ENCODE measurements around the gene TLR5. TPM values are rescaled to one million over a fixed set of nuclear protein-coding genes. Genes with fewer than 3 reads are reported as not detected.

Gene TLR5
- total RNA-seq, 4 donors from 2014 or later: 2.8 to 8.3 (median 6.1) TPM

DNA sequence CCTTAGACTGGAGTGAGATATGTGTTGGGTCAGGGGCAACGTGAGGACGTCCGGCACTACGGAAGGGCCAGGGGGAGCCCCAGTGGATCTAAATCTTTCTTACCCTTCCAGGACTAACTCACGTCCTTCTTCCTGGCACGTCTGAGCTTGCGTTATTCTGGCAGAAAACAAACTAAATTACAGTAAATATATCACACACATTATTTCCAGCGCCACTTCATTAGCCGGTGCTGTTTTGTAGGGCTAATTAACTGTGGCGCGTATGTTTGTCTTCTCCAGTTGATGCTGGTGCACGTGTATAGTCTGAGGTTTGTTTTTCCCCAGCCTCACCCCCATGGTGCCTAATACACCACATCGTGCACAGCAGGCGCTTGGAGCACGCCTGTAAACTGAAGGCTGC lies 59.2 kb downstream of the TLR5 start:
- Histone ChIP-seq H3K27me3 (no peaks in the 10 kb centered on the region), H3K4me1 (peaks cover 4 to 64% (median 60%) of the 10 kb centered on the region in 4 donors), H3K27ac (replicated peaks in 1 of 4) (peak overlapping the region; percentile 57 to 78 (median 74)), H3K9me3 (no peaks in the 10 kb centered on the region), H3K4me3 (no peak overlapping the region), H3K36me3 (no peaks in the 10 kb centered on the region)
- DNase-seq (ENCODE audit: extremely low spot score): no peak
- no peak for TF ChIP-seq POLR2AphosphoS5 (IDR thresholded peaks at IDR 0.05)
- TF ChIP-seq POLR2A (IDR thresholded peaks at IDR 0.05; ENCODE audit: low read depth): no peak
- TF ChIP-seq EP300 (IDR thresholded peaks at IDR 0.05): no peak
- no peak for TF ChIP-seq CTCF (IDR thresholded peaks at IDR 0.05)
- intact Hi-C loops (cut with DNase I): no loop called here
- 85% methylated on average over 15 of the region's 15 CpGs for WGBS

DNA sequence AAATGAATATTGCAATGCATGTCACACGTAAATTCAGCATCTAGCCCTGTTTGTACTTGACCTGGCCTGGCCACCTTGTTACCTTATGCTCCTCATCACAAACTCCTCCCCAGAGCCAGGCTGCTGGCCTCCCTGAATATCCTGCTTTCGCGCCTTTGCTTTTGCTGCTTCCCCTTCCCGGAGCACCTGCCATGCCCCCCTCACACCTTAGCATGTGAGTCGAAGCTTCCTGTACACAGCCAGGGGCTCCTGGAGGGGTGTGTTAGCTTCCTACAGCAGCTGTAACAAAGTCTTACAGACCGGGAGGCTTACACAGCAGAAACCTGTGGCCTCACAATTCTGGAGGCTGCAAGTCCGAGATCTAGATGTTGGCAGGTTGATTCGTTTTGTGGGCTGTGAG lies 60.1 kb downstream of the TLR5 start:
- Histone ChIP-seq H3K27ac (replicated peaks in 1 of 4) (peak overlapping the region in 2 of 4 donors; percentile 73 to 74), H3K9me3 (no peaks in the 10 kb centered on the region), H3K4me1 (peaks cover 6 to 57% (median 56%) of the 10 kb centered on the region in 4 donors), H3K4me3 (no peak overlapping the region), H3K27me3 (no peaks in the 10 kb centered on the region), H3K36me3 (no peaks in the 10 kb centered on the region)
- DNase-seq (ENCODE audit: extremely low spot score): no peak
- TF ChIP-seq POLR2AphosphoS5 (IDR thresholded peaks at IDR 0.05) (no peak), EP300 (IDR thresholded peaks at IDR 0.05) (no peak), CTCF (IDR thresholded peaks at IDR 0.05) (no peak), POLR2A (IDR thresholded peaks at IDR 0.05; ENCODE audit: low read depth) (no peak)
- WGBS: 92% methylated on average over 7 of the region's 8 CpGs
- intact Hi-C loops (cut with DNase I): no loop called here

DNA sequence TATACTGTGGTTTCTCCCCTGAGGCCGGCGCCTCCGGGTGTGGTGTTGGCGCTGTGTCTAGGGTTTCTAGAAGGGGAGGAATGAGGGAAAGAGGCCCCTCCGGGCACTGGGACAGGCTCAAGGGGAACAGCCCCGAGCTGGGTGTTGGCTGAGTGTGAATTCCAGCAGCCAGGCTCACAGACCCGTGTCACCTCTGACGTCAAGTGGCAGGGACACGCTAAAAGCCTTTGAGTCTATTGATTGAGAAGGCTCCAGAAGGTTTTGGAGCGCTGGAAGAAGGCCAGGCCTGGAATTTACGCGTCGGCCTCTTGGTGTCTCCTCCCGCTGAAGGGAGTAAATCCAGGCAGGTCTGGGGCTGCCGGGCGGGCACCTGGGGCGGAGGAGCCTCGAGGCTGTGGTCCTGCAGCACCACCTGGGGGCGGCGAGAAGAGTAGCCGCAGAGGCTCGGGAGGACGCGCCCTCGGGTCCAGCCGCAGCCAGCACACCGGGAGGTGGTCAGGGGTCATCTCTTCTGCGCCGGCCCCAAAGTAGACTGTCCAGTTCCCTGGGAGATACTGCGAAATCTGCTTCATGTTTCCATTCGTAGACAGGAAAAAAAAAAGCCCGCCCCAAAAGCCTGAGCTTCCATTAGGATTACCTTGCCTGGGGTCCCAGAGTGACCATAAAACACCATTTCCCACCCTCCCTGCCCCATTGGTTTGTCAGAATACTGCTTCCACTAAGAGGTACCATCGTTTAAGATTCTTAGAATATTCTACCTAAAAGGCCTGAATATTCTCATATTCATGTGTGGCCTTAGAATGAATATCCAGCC lies 61.7 kb downstream of the TLR5 start:
- H3K9me3 ChIP-seq: no peaks in the 10 kb centered on the region
- no peak for DNase-seq (ENCODE audit: extremely low spot score)
- no peaks in the 10 kb centered on the region for H3K27me3 ChIP-seq
- TF ChIP-seq POLR2AphosphoS5 (IDR thresholded peaks at IDR 0.05) (peak; percentile 50 to 69), CTCF (IDR thresholded peaks at IDR 0.05) (peak; percentile 95 to 100 (median 96)), POLR2A (IDR thresholded peaks at IDR 0.05; ENCODE audit: low read depth) (no peak), EP300 (IDR thresholded peaks at IDR 0.05) (no peak)
- WGBS: 15% methylated on average over 10 of the region's 33 CpGs
- peaks cover 10 to 54% (median 54%) of the 10 kb centered on the region in 4 donors for H3K4me1 ChIP-seq
- intact Hi-C loops (cut with DNase I): loop anchor here (1.0 to 2.0 kb wide), 2 partner anchors 288 to 343 kb away; no protein-coding TSS in a partner anchor
- H3K27ac ChIP-seq (replicated peaks in 1 of 4): peak overlapping the region; percentile 66 to 78 (median 74)
- no peaks in the 10 kb centered on the region for H3K36me3 ChIP-seq
- peak overlapping the region; percentile 40 to 58 (median 44) for H3K4me3 ChIP-seq

DNA sequence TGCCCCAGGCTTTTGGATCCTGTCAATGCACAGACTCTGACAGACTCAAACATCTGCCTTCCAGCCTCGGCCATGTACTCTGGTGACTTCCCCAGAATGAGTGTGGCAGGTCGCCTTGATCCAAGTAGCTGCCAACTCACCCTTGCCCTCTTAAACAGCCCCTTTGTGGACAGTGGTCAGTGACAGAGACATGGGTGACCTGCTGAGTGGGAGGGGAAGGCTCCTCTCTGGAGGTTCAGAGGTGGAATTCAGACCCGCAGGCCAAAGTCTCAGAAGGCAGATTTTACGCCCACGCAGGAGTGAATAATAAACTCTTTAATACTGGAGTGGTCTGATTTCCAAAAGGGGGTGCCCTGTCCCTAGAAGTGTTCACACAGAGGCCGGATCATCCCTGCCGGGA lies 63.5 kb downstream of the TLR5 start:
- no peak overlapping the region for H3K4me3 ChIP-seq
- H3K27ac ChIP-seq (replicated peaks in 1 of 4): no peak overlapping the region
- TF ChIP-seq POLR2A (IDR thresholded peaks at IDR 0.05; ENCODE audit: low read depth) (no peak), CTCF (IDR thresholded peaks at IDR 0.05) (no peak), EP300 (IDR thresholded peaks at IDR 0.05) (no peak), POLR2AphosphoS5 (IDR thresholded peaks at IDR 0.05) (no peak)
- intact Hi-C loops (cut with DNase I): no loop called here
- H3K4me1 ChIP-seq: peaks cover 24 to 54% (median 50%) of the 10 kb centered on the region in 4 donors
- H3K36me3 ChIP-seq: no peaks in the 10 kb centered on the region
- H3K9me3 ChIP-seq: no peaks in the 10 kb centered on the region
- H3K27me3 ChIP-seq: no peaks in the 10 kb centered on the region
- DNase-seq (ENCODE audit: extremely low spot score): no peak
- WGBS: 86% methylated on average over 5 of the region's 7 CpGs
